H1 (cell line): ENCODE measurements around the gene MAMSTR. TPM values are rescaled to one million over a fixed set of nuclear protein-coding genes. Genes with fewer than 3 reads are reported as not detected.

ENCODE experiments used
- SIN3A ChIP-seq, 2 experiments: IDR thresholded peaks in 1 of 2; conservative IDR thresholded peaks in 1 of 2; 2 replicates each; pipeline ENCODE4 v1.6.1; 2011 to 2012; ENCODE audit warnings: low read length in 2 of 2, improper control_type of control experiment in 1 of 2, low read depth in 1 of 2, mild to moderate bottlenecking in 1 of 2
- polyA plus RNA-seq, 7 experiments: library from polyadenylated mRNA; depleted of rRNA in 3 of 7; stranded (reverse) in 5 of 7; unstranded in 2 of 7; fragments of >200 nt in 5 of 7; fragments of 200-250 nt in 2 of 7; gene quantifications; 1 replicate in 5 of 7; 2 replicates in 1 of 7; 4 replicates in 1 of 7; pipeline versions ENCODE4 v1.2.1 to v1.2.3, GENCODE V29; 2011 to 2013; ENCODE audit warnings: missing spikeins in 2 of 7, mixed read lengths in 2 of 7
- total RNA-seq: library from RNA; stranded (reverse); fragmentation: NEBNext Ultra II Directional; extraction: Animal tissue kit (Norgen Biotek cat#: 25700); gene quantifications from 2 replicates; pipeline ENCODE4 v1.2.1, GENCODE V29; 2021

Gene MAMSTR
- total and polyA plus RNA-seq, 2 of the 8 experiments (the other 6 are each of a cell fraction or from before 2014, with no cell fraction given), result 2.0 to 2.3 TPM

- TF ChIP-seq SIN3A (conservative IDR thresholded peaks at IDR 0.05 in 1 of 2, IDR thresholded peaks at IDR 0.05 in 1 of 2; ENCODE audit: low read depth in 1 of 2, low read length in 2 of 2), result 0 out of 4 replicates have a peak, but pooled peaks of 1 of the 2 experiments have one; percentile 28
Measured at GRCh38 chr19:48713041-48713863, 6.3 kb downstream of the MAMSTR start (continued).
